GM12891 (cell line): ENCODE results near the gene CENPN.

Experiments
- PAX5 ChIP-seq: IDR thresholded peaks from 2 replicates; pipeline ENCODE4 v1.6.1; 2011; ENCODE audit warnings: low read length, moderate library complexity, mild to moderate bottlenecking; ENCODE audit not compliant: insufficient read depth, severe bottlenecking
- POLR2A ChIP-seq: IDR thresholded peaks from 2 replicates; pipeline ENCODE4 v1.6.1; 2011; ENCODE audit warnings: low read depth, low read length, control low read depth
- POLR2AphosphoS5 ChIP-seq: IDR thresholded peaks from 2 replicates; pipeline ENCODE4 v1.6.1; 2011; ENCODE audit warnings: low read depth, low read length, control low read depth
- SPI1 ChIP-seq: IDR thresholded peaks from 2 replicates; pipeline ENCODE4 v1.6.1; 2011; ENCODE audit warnings: low read depth, low read length, control low read depth
- TAF1 ChIP-seq: IDR thresholded peaks from 2 replicates; pipeline ENCODE4 v1.6.1; 2011; ENCODE audit warnings: low read depth, low read length, control low read depth

- TF ChIP-seq POLR2A (no peak), TAF1 (no peak), POLR2AphosphoS5 (no peak), PAX5 (no peak), SPI1 (no peak)
These were observed 6.1 kb upstream of the CENPN start for GRCh38 chr16:81000873-81001272.
